Renal pelvis (tissue), 4 donors: ENCODE data around the gene IGSF3. TPM values are rescaled to one million over a fixed set of nuclear protein-coding genes. Genes with fewer than 3 reads are reported as not detected.
"Not testable (repeated sequence)": the region's sequence is repeated elsewhere in the genome, so short reads cannot be mapped to it uniquely, and the experiment has no call there.

Experiments used
- DNase-seq: peaks from one replicate; pipeline ENCODE4 v3.0.0-alpha.2; 2013
- polyA plus RNA-seq, 3 donors: library from polyadenylated mRNA; unstranded; fragments of 120-200 nt; gene quantifications; one replicate each; pipeline ENCODE4 v1.2.1, GENCODE V29; 2013; ENCODE audit not compliant: insufficient read length in 3 of 3

The IGSF3 gene
- polyA plus RNA-seq, 3 donors, result 28.9 to 33.3 (median 29.7) TPM

- not testable (repeated sequence) for DNase-seq
Measured at GRCh38 chr1:116603646-116604045, 63.9 kb downstream of the IGSF3 start.

GRCh38 chr1:116599369-116599768 lies 68.2 kb downstream of the IGSF3 start:
- DNase-seq, result not testable (repeated sequence)

- DNase-seq, result not testable (repeated sequence)
Measured at GRCh38 chr1:116598420-116599036, 69.0 kb downstream of the IGSF3 start.

- not testable (repeated sequence) for DNase-seq
Measured at GRCh38 chr1:116597388-116597787, 70.1 kb downstream of the IGSF3 start.

GRCh38 chr1:116596742-116597307 lies 70.7 kb downstream of the IGSF3 start:
- not testable (repeated sequence) for DNase-seq

- DNase-seq, result not testable (repeated sequence)
Measured at GRCh38 chr1:116595946-116596741, 71.4 kb downstream of the IGSF3 start.

- not testable (repeated sequence) for DNase-seq
Measured at GRCh38 chr1:116595065-116595840, 72.3 kb downstream of the IGSF3 start.

- DNase-seq, result not testable (repeated sequence)
Measured at GRCh38 chr1:116593977-116594376, 73.6 kb downstream of the IGSF3 start.

GRCh38 chr1:116593401-116593800 lies 74.1 kb downstream of the IGSF3 start:
- DNase-seq, result not testable (repeated sequence)

GRCh38 chr1:116591951-116592605 lies 75.5 kb downstream of the IGSF3 start:
- not testable (repeated sequence) for DNase-seq

GRCh38 chr1:116591006-116591950 lies 76.3 kb downstream of the IGSF3 start:
- DNase-seq, result not testable (repeated sequence)

- not testable (repeated sequence) for DNase-seq
Measured at GRCh38 chr1:116590359-116591005, 77.1 kb downstream of the IGSF3 start.

GRCh38 chr1:116589101-116589735 lies 78.3 kb downstream of the IGSF3 start:
- DNase-seq, result not testable (repeated sequence)

- no peak for DNase-seq
Measured at GRCh38 chr1:116587501-116588227, 79.9 kb downstream of the IGSF3 start.

GRCh38 chr1:116586741-116587143 lies 80.8 kb downstream of the IGSF3 start:
- no peak for DNase-seq

- no peak for DNase-seq
Measured at GRCh38 chr1:116585886-116586285, 81.6 kb downstream of the IGSF3 start.

GRCh38 chr1:116581323-116581885 lies 86.1 kb downstream of the IGSF3 start:
- DNase-seq, result no peak
